Caco-2 (cell line): ENCODE results near the gene ELMO1. TPM values are rescaled to one million over a fixed set of nuclear protein-coding genes. Genes with fewer than 3 reads are reported as not detected.
A peak's percentile ranks its signal among the peaks of the same experiment; 100 is the strongest.

Source experiments
- BruUV-seq: library from RNA; stranded (reverse); fragments of 400-500 nt; replicated peaks from 2 replicates; lab custom pipeline; 2021; lab: Mats Ljungman, UMichigan
- CTCF ChIA-PET: fragments of 300-600 bp; sonication (Branson Sonifier 250); formaldehyde crosslinking; loops from one replicate; lab custom pipeline; 2022; ENCODE audit warnings: antibody characterized with exemption; lab: Charles Lee
- POLR2A ChIA-PET: fragments of 300-600 bp; sonication (Branson Sonifier 250); formaldehyde crosslinking; loops from one replicate; lab custom pipeline; 2022; ENCODE audit warnings: antibody characterized with exemption; lab: Charles Lee
- DNase-seq, 2 experiments: peaks; one replicate each; pipeline versions ENCODE4 v3.0.0 to v3.0.0-alpha.2; 2020 to 2022
- H3K27me3 ChIP-seq: replicated peaks from 2 replicates; pipeline ENCODE4 v1.6.0; 2011; ENCODE audit warnings: low read length; ENCODE audit not compliant: control insufficient read depth, insufficient read depth
- H3K36me3 ChIP-seq: 2 replicates; pipeline ENCODE4 v1.5.1; 2011; ENCODE audit warnings: low read length; ENCODE audit not compliant: control insufficient read depth, insufficient read depth
- H3K4me1 ChIP-seq: fragments of 250-450 bp; sonication (Bioruptor Pico); 2 replicates; pipeline ENCODE4 v1.5.1; 2020; ENCODE audit warnings: mild to moderate bottlenecking
- H3K4me3 ChIP-seq: 2 replicates; pipeline ENCODE4 v1.5.1; 2011; ENCODE audit warnings: low read depth, mild to moderate bottlenecking, control low read depth, low read length
- H3K9me3 ChIP-seq: fragments of 250-450 bp; sonication (Bioruptor Pico); 2 replicates; pipeline ENCODE4 v1.5.1; 2020; ENCODE audit warnings: mild to moderate bottlenecking, moderate library complexity
- H3K27ac Mint-ChIP-seq: one replicate; pipeline ENCODE4 v1.8.0; 2022; ENCODE audit warnings: mixed read lengths; ENCODE audit not compliant: unreplicated experiment
- H3K27me3 Mint-ChIP-seq: one replicate; pipeline ENCODE4 v1.8.0; 2022; ENCODE audit warnings: mixed read lengths; ENCODE audit not compliant: insufficient read depth, unreplicated experiment
- H3K36me3 Mint-ChIP-seq: one replicate; pipeline ENCODE4 v1.8.0; 2022; ENCODE audit warnings: mild to moderate bottlenecking, mixed read lengths; ENCODE audit not compliant: insufficient read depth, unreplicated experiment
- H3K4me1 Mint-ChIP-seq: one replicate; pipeline ENCODE4 v1.8.0; 2022; ENCODE audit warnings: low read depth, mixed read lengths; ENCODE audit not compliant: unreplicated experiment
- H3K4me3 Mint-ChIP-seq: one replicate; pipeline ENCODE4 v1.8.0; 2022; ENCODE audit warnings: mild to moderate bottlenecking, moderate library complexity, mixed read lengths; ENCODE audit not compliant: unreplicated experiment
- H3K9me3 Mint-ChIP-seq: one replicate; pipeline ENCODE4 v1.8.0; 2022; ENCODE audit warnings: mixed read lengths; ENCODE audit not compliant: unreplicated experiment
- intact Hi-C: fragments of 100-400 bp; cut with micrococcal nuclease; formaldehyde crosslinking; loops from one replicate; pipeline ENCODE4 v1.10.0; 2022; ENCODE audit not compliant: unreplicated experiment
- total RNA-seq: library from RNA; stranded (reverse); gene quantifications from 2 replicates; pipeline ENCODE4 v1.2.3, GENCODE V29; 2022
- TF ChIP-seq, protein P1 (sequence below), 2 experiments: fragments of 200-600 bp in 1 of 2; IDR thresholded peaks; 1 replicate in 1 of 2; 2 replicates in 1 of 2; pipeline versions ENCODE4 v1.5.1 to v1.8.0; 2011 to 2022; ENCODE audit warnings: antibody characterized with exemption in 1 of 2, control low read depth in 1 of 2, inconsistent platforms in 1 of 2, low read depth in 1 of 2, low read length in 1 of 2, mild to moderate bottlenecking in 1 of 2, moderate library complexity in 1 of 2; ENCODE audit not compliant: insufficient read depth in 1 of 2, severe bottlenecking in 1 of 2, unreplicated experiment in 1 of 2

The ELMO1 gene
- total RNA-seq, 1 experiment from 2014 or later, result 0.14 TPM

DNA sequence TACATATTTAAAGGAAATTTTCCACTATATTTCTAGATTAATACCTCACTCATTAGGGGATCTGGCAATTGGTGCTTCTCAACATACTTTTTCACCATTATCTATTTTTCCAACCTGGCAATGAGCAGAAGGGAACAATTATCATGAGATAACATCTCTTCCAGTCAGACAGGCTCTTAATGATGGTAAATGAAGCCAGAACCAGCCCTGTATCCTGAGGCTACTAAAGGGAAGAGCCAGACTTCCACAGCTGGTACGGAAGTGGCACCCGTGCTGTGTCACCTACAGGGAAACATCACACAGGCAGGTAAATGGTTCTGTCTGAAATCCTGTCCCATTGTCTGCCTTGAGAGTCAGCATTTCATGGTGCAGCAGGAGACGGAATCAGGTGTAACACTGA lies 75.9 kb downstream of the ELMO1 start:
- DNase-seq, result no peak
- H3K4me1 Mint-ChIP-seq, result peaks cover 6% of the 10 kb centered on the region
- ChIA-PET POLR2A (no interaction called here), CTCF (no interaction called here)
- peaks cover 8% of the 10 kb centered on the region for H3K9me3 Mint-ChIP-seq
- intact Hi-C loops, result no loop called here
- H3K27ac Mint-ChIP-seq, result no peak overlapping the region
- H3K4me3 Mint-ChIP-seq, result no peak overlapping the region
- Histone ChIP-seq H3K9me3 (peaks cover 5% of the 10 kb centered on the region), H3K4me3 (no peak overlapping the region), H3K27me3 (no peaks in the 10 kb centered on the region; the same call in 1 of the 2 replicates), H3K4me1 (peaks cover 29% of the 10 kb centered on the region), H3K36me3 (no peaks in the 10 kb centered on the region)
- no peaks in the 10 kb centered on the region for H3K36me3 Mint-ChIP-seq
- TF ChIP-seq, protein P1, sequence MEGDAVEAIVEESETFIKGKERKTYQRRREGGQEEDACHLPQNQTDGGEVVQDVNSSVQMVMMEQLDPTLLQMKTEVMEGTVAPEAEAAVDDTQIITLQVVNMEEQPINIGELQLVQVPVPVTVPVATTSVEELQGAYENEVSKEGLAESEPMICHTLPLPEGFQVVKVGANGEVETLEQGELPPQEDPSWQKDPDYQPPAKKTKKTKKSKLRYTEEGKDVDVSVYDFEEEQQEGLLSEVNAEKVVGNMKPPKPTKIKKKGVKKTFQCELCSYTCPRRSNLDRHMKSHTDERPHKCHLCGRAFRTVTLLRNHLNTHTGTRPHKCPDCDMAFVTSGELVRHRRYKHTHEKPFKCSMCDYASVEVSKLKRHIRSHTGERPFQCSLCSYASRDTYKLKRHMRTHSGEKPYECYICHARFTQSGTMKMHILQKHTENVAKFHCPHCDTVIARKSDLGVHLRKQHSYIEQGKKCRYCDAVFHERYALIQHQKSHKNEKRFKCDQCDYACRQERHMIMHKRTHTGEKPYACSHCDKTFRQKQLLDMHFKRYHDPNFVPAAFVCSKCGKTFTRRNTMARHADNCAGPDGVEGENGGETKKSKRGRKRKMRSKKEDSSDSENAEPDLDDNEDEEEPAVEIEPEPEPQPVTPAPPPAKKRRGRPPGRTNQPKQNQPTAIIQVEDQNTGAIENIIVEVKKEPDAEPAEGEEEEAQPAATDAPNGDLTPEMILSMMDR (IDR thresholded peaks at IDR 0.05; ENCODE audit: insufficient read depth in 1 of 2, low read depth in 1 of 2, low read length in 1 of 2, severe bottlenecking in 1 of 2, unreplicated experiment in 1 of 2), result no peak
- no TSS peak for BruUV-seq
- no peaks in the 10 kb centered on the region for H3K27me3 Mint-ChIP-seq

DNA sequence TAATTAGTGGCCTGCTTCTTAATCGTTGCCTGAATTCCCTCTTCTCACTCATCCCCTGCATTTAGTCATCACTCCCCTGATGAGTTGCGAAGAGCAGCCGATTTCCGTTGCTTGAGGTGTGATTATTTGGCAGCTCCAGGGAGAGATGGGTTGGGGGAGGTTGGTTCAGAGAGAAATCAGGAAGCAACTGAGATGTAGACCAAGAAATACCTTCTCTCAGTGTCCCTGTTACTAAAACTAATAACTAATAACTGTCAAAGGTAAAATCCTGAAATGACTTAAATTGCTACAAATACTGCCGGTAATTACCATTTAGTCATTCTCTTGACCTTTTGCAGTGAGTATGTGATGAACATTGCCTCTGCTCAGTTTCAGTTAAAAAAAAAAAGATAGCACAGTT lies 76.9 kb downstream of the ELMO1 start:
- no peak for DNase-seq
- Mint-ChIP-seq H3K27me3 (no peaks in the 10 kb centered on the region), H3K4me3 (no peak overlapping the region), H3K9me3 (peaks cover 7% of the 10 kb centered on the region), H3K4me1 (peaks cover 6% of the 10 kb centered on the region), H3K27ac (no peak overlapping the region), H3K36me3 (no peaks in the 10 kb centered on the region)
- ChIA-PET CTCF (no interaction called here), POLR2A (no interaction called here)
- H3K4me3 ChIP-seq, result no peak overlapping the region
- H3K9me3 ChIP-seq, result peaks cover 3% of the 10 kb centered on the region
- peaks cover 29% of the 10 kb centered on the region for H3K4me1 ChIP-seq
- BruUV-seq, result no TSS peak
- intact Hi-C loops, result no loop called here
- no peaks in the 10 kb centered on the region for H3K36me3 ChIP-seq
- TF ChIP-seq, protein P1 (IDR thresholded peaks at IDR 0.05; ENCODE audit: insufficient read depth in 1 of 2, low read depth in 1 of 2, low read length in 1 of 2, severe bottlenecking in 1 of 2, unreplicated experiment in 1 of 2), result no peak
- H3K27me3 ChIP-seq, result no peaks in the 10 kb centered on the region; the same call in 1 of the 2 replicates

DNA sequence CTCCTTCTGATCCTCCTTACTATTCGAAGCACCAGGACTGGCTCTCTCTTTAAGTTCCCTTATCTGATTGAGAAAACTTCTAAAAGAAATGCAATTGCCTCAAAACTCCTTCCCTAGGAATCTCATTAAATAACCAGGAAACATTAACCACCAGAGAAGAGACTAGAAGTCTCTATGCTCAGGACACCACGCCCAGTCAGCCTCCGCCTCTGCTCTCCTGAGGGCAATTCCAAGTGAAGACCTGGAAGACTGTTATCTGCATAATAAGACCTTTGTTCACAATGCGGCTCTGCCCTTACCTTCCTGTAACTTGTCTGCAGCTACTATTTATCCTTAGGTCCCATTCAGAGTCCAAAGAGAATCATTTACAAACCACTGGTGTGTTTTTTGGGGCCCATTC lies 78.8 kb downstream of the ELMO1 start:
- H3K4me3 Mint-ChIP-seq, result no peak overlapping the region
- H3K4me1 ChIP-seq, result peaks cover 29% of the 10 kb centered on the region
- no peaks in the 10 kb centered on the region for H3K9me3 Mint-ChIP-seq
- H3K36me3 ChIP-seq, result no peaks in the 10 kb centered on the region
- no peak overlapping the region for H3K4me3 ChIP-seq
- ChIA-PET CTCF (no interaction called here), POLR2A (no interaction called here)
- intact Hi-C loops, result no loop called here
- DNase-seq, result peak; percentile 13 to 82
- no peaks in the 10 kb centered on the region for H3K27me3 Mint-ChIP-seq
- no peaks in the 10 kb centered on the region for H3K36me3 Mint-ChIP-seq
- no peaks in the 10 kb centered on the region; the same call in 1 of the 2 replicates for H3K27me3 ChIP-seq
- no TSS peak for BruUV-seq
- H3K4me1 Mint-ChIP-seq, result peaks cover 6% of the 10 kb centered on the region
- TF ChIP-seq, protein P1 (IDR thresholded peaks at IDR 0.05; ENCODE audit: insufficient read depth in 1 of 2, low read depth in 1 of 2, low read length in 1 of 2, severe bottlenecking in 1 of 2, unreplicated experiment in 1 of 2), result no peak
- H3K9me3 ChIP-seq, result no peaks in the 10 kb centered on the region
- no peak overlapping the region for H3K27ac Mint-ChIP-seq
